LNCAP (cell line): ENCODE results near the gene GPI.

ENCODE experiments used
- CTCF ChIP-seq: fragments of 450-650 bp; IDR thresholded peaks from 2 replicates; pipeline ENCODE4 v1.5.1; 2017; ENCODE audit warnings: mild to moderate bottlenecking

GPI gene

GRCh38 chr19:34364830-34365462 lies at the start of gene GPI:
Gene GPI (plus strand): TSS chr19:34365196. CDS start chr19:34365267, 71 bp downstream.
- TF ChIP-seq CTCF: no peak

- TF ChIP-seq CTCF: no peak
Measured at GRCh38 chr19:34316247-34316646, 48.7 kb upstream of the GPI start.

- no peak for TF ChIP-seq CTCF
Measured at GRCh38 chr19:34316741-34317301, 48.2 kb upstream of the GPI start.

GRCh38 chr19:34317311-34317927 lies 47.6 kb upstream of the GPI start:
- no peak for TF ChIP-seq CTCF

- no peak for TF ChIP-seq CTCF
Measured at GRCh38 chr19:34319230-34319585, 45.8 kb upstream of the GPI start.

GRCh38 chr19:34319785-34320184 lies 45.2 kb upstream of the GPI start:
- no peak for TF ChIP-seq CTCF

GRCh38 chr19:34320277-34320676 lies 44.7 kb upstream of the GPI start:
- TF ChIP-seq CTCF: no peak
